H9 (cell line): ENCODE results near the gene PDLIM3. TPM values are rescaled to one million over a fixed set of nuclear protein-coding genes. Genes with fewer than 3 reads are reported as not detected.

Experiments
- DNase-seq: peaks from one replicate; pipeline ENCODE4 v3.0.0-alpha.2; 2017
- H2AFZ ChIP-seq: one replicate; pipeline ENCODE4 v1.6.1; 2013; ENCODE audit warnings: mild to moderate bottlenecking, low read length, control low read depth, moderate library complexity
- H2AK5ac ChIP-seq: 2 replicates; pipeline ENCODE4 v1.6.1; 2013; ENCODE audit warnings: low read length, control low read depth, mixed read lengths; ENCODE audit not compliant: insufficient read length
- H2BK120ac ChIP-seq: one replicate; pipeline ENCODE4 v1.6.1; 2013; ENCODE audit warnings: low read depth, mild to moderate bottlenecking, low read length, control low read depth, inconsistent platforms; ENCODE audit not compliant: poor library complexity, severe bottlenecking
- H2BK12ac ChIP-seq: 2 replicates; pipeline ENCODE4 v1.6.1; 2013; ENCODE audit warnings: low read length, control low read depth, mixed read lengths, low read depth; ENCODE audit not compliant: insufficient read length
- H2BK15ac ChIP-seq: 2 replicates; pipeline ENCODE4 v1.6.1; 2013; ENCODE audit warnings: low read depth, low read length, control low read depth
- H2BK20ac ChIP-seq: one replicate; pipeline ENCODE4 v1.6.1; 2013; ENCODE audit warnings: low read depth, mild to moderate bottlenecking, low read length, control low read depth, inconsistent platforms; ENCODE audit not compliant: poor library complexity, severe bottlenecking
- H2BK5ac ChIP-seq: 2 replicates; pipeline ENCODE4 v1.6.1; 2013; ENCODE audit warnings: low read length, control low read depth, mixed read lengths; ENCODE audit not compliant: insufficient read length
- H3K14ac ChIP-seq: 2 replicates; pipeline ENCODE4 v1.6.1; 2013; ENCODE audit warnings: low read length, control low read depth; ENCODE audit not compliant: insufficient read depth
- H3K18ac ChIP-seq: 2 replicates; pipeline ENCODE4 v1.6.1; 2013; ENCODE audit warnings: low read depth, mild to moderate bottlenecking, mixed read lengths, low read length, control low read depth; ENCODE audit not compliant: insufficient read length
- H3K23ac ChIP-seq: 2 replicates; pipeline ENCODE4 v1.6.1; 2013; ENCODE audit warnings: low read length, control low read depth, mixed read lengths, low read depth; ENCODE audit not compliant: insufficient read length
- H3K23me2 ChIP-seq: 2 replicates; pipeline ENCODE4 v1.6.1; 2013; ENCODE audit warnings: low read depth, mild to moderate bottlenecking, mixed read lengths, low read length, control low read depth; ENCODE audit not compliant: insufficient read length, poor library complexity, severe bottlenecking
- H3K27ac ChIP-seq: 2 replicates; pipeline ENCODE4 v1.5.1; 2013; ENCODE audit warnings: low read length, control low read depth, mixed read lengths, low read depth; ENCODE audit not compliant: insufficient read length
- H3K27me3 ChIP-seq: 2 replicates; pipeline ENCODE4 v1.6.1; 2013; ENCODE audit warnings: low read length, control low read depth, inconsistent platforms; ENCODE audit not compliant: insufficient read depth
- H3K4ac ChIP-seq: 2 replicates; pipeline ENCODE4 v1.6.1; 2013; ENCODE audit warnings: low read depth, mild to moderate bottlenecking, control low read depth, inconsistent platforms, low read length, moderate library complexity
- H3K4me1 ChIP-seq: 2 replicates; pipeline ENCODE4 v1.6.1; 2013; ENCODE audit warnings: low read length, control low read depth, inconsistent platforms; ENCODE audit not compliant: insufficient read depth
- H3K4me2 ChIP-seq: 2 replicates; pipeline ENCODE4 v1.6.1; 2013; ENCODE audit warnings: low read length, control low read depth, mixed read lengths; ENCODE audit not compliant: insufficient read length, insufficient read depth
- H3K56ac ChIP-seq: 2 replicates; pipeline ENCODE4 v1.6.1; 2013; ENCODE audit warnings: low read depth, mild to moderate bottlenecking, mixed read lengths, low read length, control low read depth; ENCODE audit not compliant: insufficient read length
- H3K79me1 ChIP-seq: 2 replicates; pipeline ENCODE4 v1.6.1; 2013; ENCODE audit warnings: low read depth, mild to moderate bottlenecking, moderate library complexity, low read length, control low read depth, inconsistent platforms; ENCODE audit not compliant: insufficient read depth, poor library complexity, severe bottlenecking
- H3K79me2 ChIP-seq: 2 replicates; pipeline ENCODE4 v1.6.1; 2013; ENCODE audit warnings: low read length, control low read depth, inconsistent platforms; ENCODE audit not compliant: insufficient read depth
- H3K9ac ChIP-seq: 2 replicates; pipeline ENCODE4 v1.6.1; 2013; ENCODE audit warnings: low read length, control low read depth, mixed read lengths; ENCODE audit not compliant: insufficient read length; ENCODE audit errors: extremely low read depth
- H3K9me3 ChIP-seq: one replicate; pipeline ENCODE4 v1.6.1; 2013; ENCODE audit warnings: low read depth, low read length, inconsistent platforms; ENCODE audit not compliant: control insufficient read depth
- H3T11ph ChIP-seq: one replicate; pipeline ENCODE4 v1.6.1; 2013; ENCODE audit warnings: mild to moderate bottlenecking, low read length, control low read depth, inconsistent platforms
- H4K20me1 ChIP-seq: one replicate; pipeline ENCODE4 v1.6.1; 2013; ENCODE audit not compliant: control insufficient read depth, insufficient read length, insufficient read depth
- H4K5ac ChIP-seq: 2 replicates; pipeline ENCODE4 v1.6.1; 2013; ENCODE audit warnings: low read depth, mild to moderate bottlenecking, mixed read lengths, low read length, control low read depth; ENCODE audit not compliant: insufficient read length
- H4K8ac ChIP-seq: replicated peaks from 2 replicates; pipeline ENCODE4 v1.6.1; 2013; ENCODE audit warnings: low read length, control low read depth, mixed read lengths, low read depth; ENCODE audit not compliant: insufficient read length
- H4K91ac ChIP-seq: 2 replicates; pipeline ENCODE4 v1.6.1; 2013; ENCODE audit warnings: low read depth, mild to moderate bottlenecking, moderate library complexity, mixed read lengths, low read length, control low read depth; ENCODE audit not compliant: insufficient read length
- H3K27ac Mint-ChIP-seq, 3 experiments: 2 replicates in 2 of 3; 3 replicates in 1 of 3; pipeline ENCODE4 v1.8.0; 2020 to 2021; ENCODE audit warnings: mixed read lengths in 3 of 3, mild to moderate bottlenecking in 1 of 3, moderate library complexity in 1 of 3
- H3K27me3 Mint-ChIP-seq: 2 replicates; pipeline ENCODE4 v1.8.0; 2021; ENCODE audit warnings: low read depth, mild to moderate bottlenecking, moderate library complexity, mixed read lengths
- H3K36me3 Mint-ChIP-seq, 3 experiments: 2 replicates in 2 of 3; 3 replicates in 1 of 3; pipeline ENCODE4 v1.8.0; 2020 to 2021; ENCODE audit warnings: low read depth in 3 of 3, mixed read lengths in 3 of 3; ENCODE audit not compliant: insufficient read depth in 1 of 3
- H3K4me1 Mint-ChIP-seq, 2 experiments: 2 replicates each; pipeline ENCODE4 v1.8.0; 2020; ENCODE audit warnings: mixed read lengths in 2 of 2
- H3K4me3 Mint-ChIP-seq, 2 experiments: 2 replicates in 1 of 2; 3 replicates in 1 of 2; pipeline ENCODE4 v1.8.0; 2020 to 2021; ENCODE audit warnings: mild to moderate bottlenecking in 2 of 2, mixed read lengths in 2 of 2, moderate library complexity in 1 of 2
- H3K9me3 Mint-ChIP-seq, 2 experiments: 2 replicates in 1 of 2; 3 replicates in 1 of 2; pipeline ENCODE4 v1.8.0; 2020; ENCODE audit warnings: mild to moderate bottlenecking in 2 of 2, mixed read lengths in 2 of 2, moderate library complexity in 1 of 2
- WGBS: extraction: QIAGEN DNeasy Blood & Tissue Kit; methylation state at CpG from one replicate; pipeline ENCODE4 v1.1.7; 2013; ENCODE audit warnings: missing lambda C conversion rate, low lambda C conversion rate, mixed read lengths; ENCODE audit not compliant: insufficient read length; ENCODE audit errors: extremely low coverage; 5-methylcytosine and 5-hydroxymethylcytosine counted together
- total RNA-seq: library from RNA; stranded (reverse); gene quantifications from 2 replicates; pipeline ENCODE4 v1.2.1, GENCODE V29; 2021
- TF ChIP-seq, protein P1 (sequence below): fragments of 200-600 bp; sonication (generic); conservative IDR thresholded peaks from 3 replicates; pipeline ENCODE4 v1.8.0; 2021; ENCODE audit warnings: antibody characterized with exemption, mild to moderate bottlenecking

The PDLIM3 gene
- total RNA-seq, 1 experiment from 2014 or later: 12.0 TPM

DNA sequence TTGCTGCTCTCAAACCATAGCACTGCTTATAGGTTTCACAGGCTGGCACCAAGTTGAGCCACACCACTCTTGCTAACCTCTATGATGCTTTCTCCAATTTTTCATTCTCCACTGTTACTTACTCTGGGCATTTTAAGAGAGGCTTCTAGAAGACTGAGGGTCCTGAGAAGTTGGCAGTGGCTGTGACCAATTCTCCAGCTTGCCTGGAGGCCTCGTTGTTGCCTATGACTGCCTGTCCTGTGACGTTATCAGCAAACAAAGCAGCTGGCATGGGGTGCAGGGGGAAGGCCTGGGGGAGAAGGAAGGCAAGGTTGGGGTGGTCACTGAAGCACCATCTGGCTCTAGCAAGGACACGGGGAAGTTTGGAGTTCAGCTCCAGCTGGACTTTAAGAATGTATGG, 30.4 kb upstream of the PDLIM3 start:
- Histone ChIP-seq H3K79me1 (no peaks in the 10 kb centered on the region), H2BK120ac (no peak overlapping the region), H3K23ac (no peak overlapping the region), H4K8ac (no peak overlapping the region), H3K4ac (no peak overlapping the region), H3K9me3 (no peaks in the 10 kb centered on the region), H3K9ac (no peak overlapping the region), H2AFZ (no peak overlapping the region), H3K18ac (no peak overlapping the region), H3K27ac (no peak overlapping the region), H2BK5ac (no peak overlapping the region), H3K56ac (no peak overlapping the region), H3K4me2 (no peak overlapping the region), H2BK12ac (no peak overlapping the region), H2BK20ac (no peak overlapping the region), H3K27me3 (no peaks in the 10 kb centered on the region), H2AK5ac (no peak overlapping the region), H3K4me1 (no peaks in the 10 kb centered on the region), H3K23me2 (no peaks in the 10 kb centered on the region), H2BK15ac (no peak overlapping the region), H4K91ac (no peak overlapping the region), H4K20me1 (no peaks in the 10 kb centered on the region), H3T11ph (no peak overlapping the region), H3K14ac (no peak overlapping the region), H3K79me2 (no peaks in the 10 kb centered on the region), H4K5ac (no peak overlapping the region)
- WGBS: no CpG with 5 or more reads among the region's 3 CpGs
- peaks cover 9 to 10% of the 10 kb centered on the region in 2 experiments; a peak in 3 of 5 replicates for H3K9me3 Mint-ChIP-seq
- H3K27me3 Mint-ChIP-seq: peaks cover 2% of the 10 kb centered on the region; the same call in 1 of the 2 replicates
- peaks cover 3 to 12% of the 10 kb centered on the region in 2 experiments; a peak in 3 of 4 replicates for H3K4me1 Mint-ChIP-seq
- H3K27ac Mint-ChIP-seq: no peak overlapping the region
- H3K36me3 Mint-ChIP-seq: peaks cover 8 to 19% (median 8%) of the 10 kb centered on the region in 3 experiments; a peak in 6 of 7 replicates
- TF ChIP-seq, protein P1, sequence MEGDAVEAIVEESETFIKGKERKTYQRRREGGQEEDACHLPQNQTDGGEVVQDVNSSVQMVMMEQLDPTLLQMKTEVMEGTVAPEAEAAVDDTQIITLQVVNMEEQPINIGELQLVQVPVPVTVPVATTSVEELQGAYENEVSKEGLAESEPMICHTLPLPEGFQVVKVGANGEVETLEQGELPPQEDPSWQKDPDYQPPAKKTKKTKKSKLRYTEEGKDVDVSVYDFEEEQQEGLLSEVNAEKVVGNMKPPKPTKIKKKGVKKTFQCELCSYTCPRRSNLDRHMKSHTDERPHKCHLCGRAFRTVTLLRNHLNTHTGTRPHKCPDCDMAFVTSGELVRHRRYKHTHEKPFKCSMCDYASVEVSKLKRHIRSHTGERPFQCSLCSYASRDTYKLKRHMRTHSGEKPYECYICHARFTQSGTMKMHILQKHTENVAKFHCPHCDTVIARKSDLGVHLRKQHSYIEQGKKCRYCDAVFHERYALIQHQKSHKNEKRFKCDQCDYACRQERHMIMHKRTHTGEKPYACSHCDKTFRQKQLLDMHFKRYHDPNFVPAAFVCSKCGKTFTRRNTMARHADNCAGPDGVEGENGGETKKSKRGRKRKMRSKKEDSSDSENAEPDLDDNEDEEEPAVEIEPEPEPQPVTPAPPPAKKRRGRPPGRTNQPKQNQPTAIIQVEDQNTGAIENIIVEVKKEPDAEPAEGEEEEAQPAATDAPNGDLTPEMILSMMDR: no peak
- no peak for DNase-seq
- H3K4me3 Mint-ChIP-seq: no peak overlapping the region
